GM08714 (cell line): ENCODE measurements around the gene OR4F15.
"Not testable (repeated sequence)": the region's sequence is repeated elsewhere in the genome, so short reads cannot be mapped to it uniquely, and the experiment has no call there.

Source experiments
- H3K4me3 ChIP-seq: fragments of 200-500 bp; sonication (Bioruptor generic); 2 replicates; pipeline ENCODE4 v1.5.1; 2014; ENCODE audit warnings: mild to moderate bottlenecking, low read length, inconsistent platforms
- ZNF274 ChIP-seq: IDR thresholded peaks from 2 replicates; pipeline ENCODE4 v1.6.1; 2012; ENCODE audit warnings: mild to moderate bottlenecking, low read depth, low read length

The OR4F15 gene, protein sequence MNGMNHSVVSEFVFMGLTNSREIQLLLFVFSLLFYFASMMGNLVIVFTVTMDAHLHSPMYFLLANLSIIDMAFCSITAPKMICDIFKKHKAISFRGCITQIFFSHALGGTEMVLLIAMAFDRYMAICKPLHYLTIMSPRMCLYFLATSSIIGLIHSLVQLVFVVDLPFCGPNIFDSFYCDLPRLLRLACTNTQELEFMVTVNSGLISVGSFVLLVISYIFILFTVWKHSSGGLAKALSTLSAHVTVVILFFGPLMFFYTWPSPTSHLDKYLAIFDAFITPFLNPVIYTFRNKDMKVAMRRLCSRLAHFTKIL

DNA sequence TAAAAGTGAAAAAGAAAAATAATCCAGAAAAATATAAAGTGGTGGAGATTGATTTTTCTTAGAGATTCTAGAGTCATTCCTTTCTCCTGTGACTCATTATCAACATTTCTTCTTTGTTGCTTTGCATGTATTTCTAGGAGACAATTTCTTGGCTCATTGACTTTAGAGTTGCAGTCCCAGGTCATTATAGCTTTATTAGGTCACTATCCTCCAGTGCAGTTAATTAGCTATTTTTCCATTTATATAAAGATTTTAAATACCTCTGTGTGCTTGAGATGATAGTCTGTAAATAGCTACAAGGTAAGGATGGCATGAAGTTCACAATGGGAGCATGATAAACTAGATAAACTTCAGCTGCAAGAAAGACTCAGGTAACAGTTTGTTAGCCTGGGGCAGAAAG is at the start of gene OR4F15:
OR4F15 (plus strand) TSS at position 301 of the 400 bp plus-strand sequence. CDS start 5,985 bp downstream, outside the sequence.
- TF ChIP-seq ZNF274 = no peak

DNA sequence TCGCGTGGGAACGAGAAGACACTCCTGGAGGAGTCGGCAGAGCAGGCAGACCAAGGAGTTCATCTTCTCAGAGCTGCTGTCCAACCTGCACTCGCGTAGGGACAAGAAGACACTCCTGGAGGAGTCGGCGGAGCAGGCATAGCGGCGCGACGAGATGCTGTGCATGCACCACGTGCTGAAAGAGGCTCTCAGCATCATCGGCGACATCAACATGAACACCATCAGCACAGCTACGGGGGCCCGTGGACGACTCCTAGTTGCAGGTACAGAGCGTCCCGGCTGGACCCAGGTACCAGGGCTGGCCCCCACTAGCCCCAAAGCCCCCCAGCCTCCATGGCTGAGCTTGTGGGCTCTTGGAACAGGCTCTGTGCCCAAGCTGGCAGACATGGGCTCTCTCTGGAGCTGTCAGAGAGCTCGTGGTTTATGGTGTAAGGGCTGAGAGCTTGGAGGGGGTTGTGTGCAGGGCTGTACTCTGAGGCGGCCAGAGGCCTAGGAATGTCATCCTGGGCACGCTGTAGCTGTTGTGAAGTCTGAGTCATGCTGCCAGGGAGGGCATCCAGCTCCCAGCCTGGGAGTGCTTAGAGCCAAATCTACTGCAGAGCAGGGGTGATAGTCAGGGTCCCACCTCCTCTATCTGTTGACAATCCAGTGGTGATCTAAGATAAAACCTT is 47.2 kb upstream of the OR4F15 start:
- H3K4me3 ChIP-seq = not testable (repeated sequence)

More for the DNA sequence above, at the start of gene OR4F15:
- H3K4me3 ChIP-seq = no peak within 1 kb of the TSS

DNA sequence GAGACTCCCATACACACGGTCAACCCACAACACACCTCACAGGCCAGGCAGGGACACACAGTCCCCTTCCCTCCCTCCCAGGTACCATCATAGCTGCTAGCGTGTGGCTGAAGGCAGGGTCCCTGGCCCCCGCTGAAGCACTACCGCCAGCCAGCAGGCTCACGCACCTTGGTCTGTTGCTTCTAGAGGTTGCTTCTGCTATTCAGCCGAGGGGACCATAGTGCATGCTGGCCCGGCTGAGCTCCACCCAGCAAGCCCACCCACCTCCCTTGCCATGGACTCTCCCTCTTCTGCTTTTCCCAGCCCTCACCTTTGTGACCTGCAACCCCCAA is 46.7 kb upstream of the OR4F15 start:
- H3K4me3 ChIP-seq = not testable (repeated sequence)

DNA sequence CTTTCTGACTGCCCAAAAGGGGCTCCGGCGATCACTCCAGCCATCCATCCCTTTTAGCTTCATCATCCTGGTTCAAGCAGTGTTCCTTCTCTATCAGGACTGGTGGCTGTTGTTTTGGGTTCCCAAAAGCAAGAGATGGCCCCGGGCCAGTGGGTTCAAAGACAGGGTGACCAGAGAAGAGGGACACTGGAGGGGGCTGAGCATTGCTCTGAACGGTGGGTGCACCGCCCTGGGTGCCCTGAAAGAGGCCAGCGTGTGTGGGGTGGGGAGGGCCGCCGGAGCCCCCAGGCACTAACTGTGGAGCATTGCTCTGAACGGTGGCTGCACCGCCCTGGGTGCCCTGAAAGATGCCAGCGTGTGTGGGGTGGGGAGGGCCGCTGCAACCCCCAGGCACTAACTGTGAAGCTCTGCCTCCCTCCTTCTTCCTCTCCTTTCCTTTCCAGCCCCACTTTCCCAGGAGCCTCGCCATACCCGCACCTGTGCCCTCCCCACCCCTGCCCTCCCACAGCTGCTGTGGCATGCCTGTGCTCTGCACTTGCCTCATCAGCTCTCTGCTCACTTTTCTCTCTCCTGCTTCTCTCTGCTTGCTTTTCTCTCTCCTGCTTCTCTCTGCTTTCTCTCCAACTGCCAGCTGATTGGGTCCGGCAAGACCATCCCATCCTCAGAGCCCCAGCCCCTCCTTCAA is 46.1 kb upstream of the OR4F15 start:
- no peak for TF ChIP-seq ZNF274
- H3K4me3 ChIP-seq = no peak overlapping the region

DNA sequence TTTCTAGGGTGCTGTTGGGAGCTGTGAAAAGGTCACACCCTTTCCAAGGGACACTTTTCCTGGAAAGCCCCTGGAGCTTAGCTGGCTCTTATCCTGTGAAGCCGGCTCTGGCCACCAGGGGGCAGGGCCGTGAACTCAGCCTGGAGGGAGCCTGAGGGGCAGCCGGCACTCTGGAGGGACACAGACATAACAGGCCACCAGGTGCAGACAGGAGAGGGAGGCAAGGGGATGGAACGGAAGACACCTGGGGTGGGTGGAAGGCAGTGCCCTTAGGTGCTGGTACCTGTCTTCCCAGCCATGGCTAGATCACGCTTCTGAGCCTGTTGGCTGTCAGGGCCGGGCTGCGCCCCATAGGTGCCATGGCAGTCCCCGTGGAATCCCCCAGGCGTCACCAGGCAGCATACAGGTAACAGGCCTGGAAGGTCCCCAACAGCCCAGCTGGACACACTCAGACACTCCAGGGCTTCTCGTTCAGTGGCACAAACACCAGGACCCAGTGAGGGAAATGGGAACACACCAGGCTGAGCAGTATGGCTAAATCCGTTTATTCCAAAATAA is 44.8 kb upstream of the OR4F15 start:
- not testable (repeated sequence) for H3K4me3 ChIP-seq

DNA sequence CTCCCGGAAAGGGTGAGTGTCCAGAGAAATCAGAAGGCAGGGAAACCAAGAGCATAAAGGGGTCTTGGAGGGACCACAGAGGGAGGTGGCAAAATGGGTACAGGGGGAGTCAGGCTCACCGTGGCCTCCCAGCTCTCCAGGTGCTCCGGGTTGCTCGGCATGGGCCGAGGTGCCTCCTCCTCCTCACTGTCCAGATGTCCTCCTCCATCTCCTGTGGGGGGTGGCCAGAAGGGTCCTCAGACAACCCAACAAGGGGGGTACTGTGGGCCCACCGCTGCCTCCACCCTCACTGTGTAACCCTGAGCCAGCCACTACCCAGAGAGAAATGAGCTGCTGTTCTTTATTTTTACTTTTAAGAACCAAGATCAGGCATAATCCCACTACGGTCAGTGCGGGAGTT is 39.1 kb upstream of the OR4F15 start:
- no peak overlapping the region for H3K4me3 ChIP-seq
- TF ChIP-seq ZNF274 = no peak

DNA sequence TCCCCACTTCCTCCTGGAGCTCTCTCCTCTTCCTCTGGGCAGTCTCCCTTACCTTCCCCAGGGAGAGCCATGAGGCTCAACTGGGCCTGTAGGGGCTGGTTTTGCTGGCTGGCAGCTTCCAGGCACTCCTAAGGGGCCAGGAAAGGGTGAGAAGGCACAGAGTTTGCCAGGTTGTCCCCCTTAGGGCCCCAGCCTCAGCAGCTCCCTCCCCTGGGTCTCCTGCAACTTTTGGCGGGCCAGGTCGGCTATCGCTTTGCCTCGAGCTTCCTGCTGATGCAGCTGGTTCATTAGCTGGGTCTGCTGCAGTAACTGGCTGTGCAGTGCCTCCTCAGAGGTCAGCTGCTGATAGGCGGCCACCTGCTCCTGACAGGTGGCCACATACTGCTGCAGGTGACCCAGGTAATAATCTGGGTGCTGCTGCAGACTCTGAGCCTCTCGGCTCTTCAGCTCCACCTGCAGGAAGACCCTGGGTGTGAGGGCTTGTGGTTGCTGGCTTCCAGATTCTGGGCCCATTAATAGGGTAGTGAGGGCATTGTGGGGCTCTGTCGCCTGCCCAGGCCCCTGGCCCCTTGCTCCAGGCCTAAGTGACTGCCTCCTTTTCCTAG is 38.4 kb upstream of the OR4F15 start:
- no peak overlapping the region for H3K4me3 ChIP-seq
- TF ChIP-seq ZNF274 = no peak

DNA sequence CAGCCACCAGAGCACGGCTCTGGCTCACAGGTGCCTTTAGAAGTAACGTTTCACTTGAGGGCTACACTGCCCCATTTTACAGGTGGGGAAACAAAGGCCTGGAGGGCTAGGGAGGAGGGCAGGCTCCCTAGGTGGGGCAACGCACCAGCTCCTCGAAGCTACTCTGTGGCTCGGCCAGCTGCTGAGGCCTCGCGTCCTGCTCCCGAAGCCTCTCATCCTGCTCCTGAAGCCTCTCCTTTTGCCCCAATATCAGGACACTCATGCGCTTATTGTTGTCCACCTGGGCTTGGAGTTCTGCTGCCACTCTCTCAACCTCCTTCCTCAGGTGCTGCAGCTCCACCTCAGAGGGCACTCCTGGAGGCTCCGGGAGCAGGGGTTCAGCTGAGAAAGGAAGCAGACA is 36.9 kb upstream of the OR4F15 start:
- H3K4me3 ChIP-seq = no peak overlapping the region
- no peak for TF ChIP-seq ZNF274

DNA sequence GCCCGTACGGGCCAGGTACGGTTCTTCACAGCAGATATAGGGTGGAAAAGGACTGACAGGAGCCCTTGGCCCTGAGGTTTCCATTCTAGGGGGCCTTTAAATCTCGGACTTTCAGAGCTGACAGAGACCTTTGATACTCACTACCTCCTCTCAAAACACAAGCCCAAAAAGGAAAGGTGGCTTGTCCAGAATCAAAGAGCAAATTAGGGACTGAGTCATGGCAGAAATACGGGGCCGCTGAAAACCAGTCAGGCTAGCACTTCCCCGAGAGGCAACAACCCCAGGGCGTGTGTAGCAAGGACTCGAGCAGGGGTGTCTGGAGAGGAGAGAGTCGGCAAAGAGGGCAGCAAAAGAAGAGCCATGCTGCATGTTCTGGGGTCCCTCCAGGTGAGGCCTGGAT is 33.4 kb upstream of the OR4F15 start:
- H3K4me3 ChIP-seq = not testable (repeated sequence)

DNA sequence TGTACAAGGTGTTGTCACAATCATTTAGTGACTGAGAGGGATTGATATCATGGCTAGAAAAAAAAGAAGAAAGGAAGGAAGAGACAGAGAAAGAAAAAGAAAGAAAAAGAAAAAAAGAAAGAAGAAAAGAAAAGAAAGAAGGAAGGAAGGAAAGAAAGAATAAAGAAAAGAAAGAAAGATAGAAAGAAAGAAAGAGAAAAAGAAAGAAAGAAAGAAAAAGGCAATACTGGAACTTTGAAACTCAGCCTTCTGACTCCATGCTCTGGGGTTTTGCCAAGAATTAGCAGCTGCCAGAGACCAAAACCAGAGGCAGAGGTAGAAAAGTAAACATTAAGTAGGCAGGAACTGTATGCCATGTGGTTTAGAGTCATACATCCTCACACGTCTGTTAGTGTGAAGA is 31.8 kb upstream of the OR4F15 start:
- not testable (repeated sequence) for H3K4me3 ChIP-seq

DNA sequence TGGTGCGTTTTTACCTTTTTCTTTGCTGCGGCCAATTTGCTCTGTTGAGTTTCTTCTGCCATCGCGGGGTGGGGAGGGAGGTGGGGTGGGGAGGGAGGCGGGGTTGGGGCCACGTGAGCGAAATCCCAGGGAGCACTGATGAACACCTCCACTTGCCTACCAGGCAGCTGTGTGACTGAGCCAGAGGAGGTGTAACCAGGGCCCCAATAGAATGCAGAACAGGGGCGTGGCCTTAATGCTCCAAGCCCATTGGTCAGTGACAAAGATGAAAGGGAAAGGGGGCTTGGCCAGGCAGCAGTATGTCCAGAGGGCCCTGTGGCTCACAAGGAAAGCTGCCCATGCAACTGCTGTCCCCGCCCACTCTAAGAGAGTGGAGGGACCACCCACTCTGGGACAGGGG is 30.1 kb upstream of the OR4F15 start:
- no peak overlapping the region for H3K4me3 ChIP-seq
- TF ChIP-seq ZNF274 = no peak

DNA sequence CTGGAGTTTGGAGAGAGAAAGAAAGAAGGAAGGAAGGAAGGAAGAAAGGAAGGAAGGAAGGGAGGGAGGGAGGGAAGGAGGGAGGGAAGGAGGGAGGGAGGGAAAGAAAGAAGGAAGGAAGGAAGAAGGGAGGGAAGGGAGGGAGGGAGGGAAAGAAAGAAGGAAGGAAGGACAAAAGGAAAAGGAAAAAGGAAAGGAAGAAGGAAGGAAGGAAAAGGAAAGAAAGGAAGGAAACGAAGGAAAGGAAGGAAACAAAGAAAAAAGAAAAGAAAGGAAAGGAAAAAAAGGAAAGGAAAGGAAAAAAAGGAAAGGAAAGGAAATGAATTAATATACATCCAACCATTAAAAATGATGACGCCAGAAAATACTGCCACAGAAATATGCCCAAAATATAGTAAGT is 27.4 kb upstream of the OR4F15 start:
- TF ChIP-seq ZNF274 = no peak

DNA sequence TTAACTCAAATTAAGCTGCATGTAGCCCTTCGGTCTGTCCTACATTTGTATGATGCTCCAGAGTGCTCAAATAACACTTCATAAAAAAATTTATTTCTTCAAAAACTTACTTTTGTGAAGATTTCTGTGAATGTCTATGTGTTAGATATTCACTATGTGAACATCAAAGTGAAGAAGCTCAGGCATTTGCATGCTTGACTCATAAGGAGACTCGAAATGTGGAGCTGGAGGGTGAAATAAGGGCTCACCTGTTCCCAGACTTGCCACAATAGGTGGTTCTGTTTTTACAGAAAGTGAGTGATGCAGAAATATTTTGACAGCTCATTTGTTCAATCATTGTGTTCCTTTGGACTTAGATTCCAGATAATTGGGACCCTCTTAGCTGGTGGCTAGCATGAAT is 25.6 kb upstream of the OR4F15 start:
- H3K4me3 ChIP-seq = not testable (repeated sequence)

More for the DNA sequence above, 27.4 kb upstream of the OR4F15 start:
- H3K4me3 ChIP-seq = no peak overlapping the region

DNA sequence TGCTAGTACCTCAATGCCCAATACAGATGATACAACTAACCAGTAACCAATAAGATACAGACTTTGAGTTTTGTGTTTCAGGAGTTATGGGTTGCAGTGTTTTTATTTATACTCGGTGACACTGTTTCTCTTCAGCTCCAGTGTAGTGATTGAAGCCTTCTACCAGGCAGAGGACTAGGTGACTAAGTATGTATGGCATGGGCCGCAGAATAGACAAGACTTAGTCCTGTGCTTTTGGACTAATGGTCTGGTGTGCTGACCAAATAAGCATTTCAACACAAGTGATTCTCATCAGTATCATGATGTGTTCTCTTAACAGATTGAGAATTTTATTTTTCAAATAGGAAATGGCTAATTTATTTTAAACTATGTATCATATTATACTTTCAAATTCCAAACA is 24.0 kb upstream of the OR4F15 start:
- not testable (repeated sequence) for H3K4me3 ChIP-seq

DNA sequence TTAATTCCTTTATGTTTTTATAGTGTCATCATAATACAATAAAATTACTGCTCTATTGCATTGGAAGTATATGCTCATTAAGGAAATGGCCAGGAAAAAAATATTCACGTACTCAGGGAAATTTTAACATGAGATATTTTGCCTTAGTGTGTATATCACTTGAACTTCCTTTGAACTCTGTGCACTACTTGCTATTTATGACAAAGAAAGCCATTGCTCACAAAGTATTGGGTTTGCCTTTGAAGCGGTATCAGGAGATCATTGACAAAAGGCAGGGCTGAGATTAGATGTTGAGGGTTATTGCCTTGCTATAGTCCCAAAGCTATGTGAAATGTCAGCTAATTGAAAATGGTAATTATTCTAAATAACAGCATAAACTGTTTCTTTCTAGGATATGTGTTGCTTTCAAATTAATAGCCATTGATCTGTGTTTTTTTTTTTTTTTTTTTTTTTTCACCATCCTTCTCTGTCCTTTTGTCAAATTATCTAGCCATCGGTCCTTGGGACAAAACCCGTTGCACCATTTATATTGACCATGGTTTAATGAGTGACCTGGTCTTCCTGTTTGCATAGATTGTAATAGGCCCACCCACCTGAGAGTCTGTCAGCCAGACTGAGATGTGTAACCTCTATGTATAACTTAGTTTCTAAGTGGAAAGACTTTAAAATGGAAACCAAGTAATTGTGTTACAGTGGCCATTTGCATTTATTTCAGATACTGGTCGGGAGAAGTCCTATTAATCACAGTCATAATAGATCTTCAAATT is 23.3 kb upstream of the OR4F15 start:
- H3K4me3 ChIP-seq = not testable (repeated sequence)

DNA sequence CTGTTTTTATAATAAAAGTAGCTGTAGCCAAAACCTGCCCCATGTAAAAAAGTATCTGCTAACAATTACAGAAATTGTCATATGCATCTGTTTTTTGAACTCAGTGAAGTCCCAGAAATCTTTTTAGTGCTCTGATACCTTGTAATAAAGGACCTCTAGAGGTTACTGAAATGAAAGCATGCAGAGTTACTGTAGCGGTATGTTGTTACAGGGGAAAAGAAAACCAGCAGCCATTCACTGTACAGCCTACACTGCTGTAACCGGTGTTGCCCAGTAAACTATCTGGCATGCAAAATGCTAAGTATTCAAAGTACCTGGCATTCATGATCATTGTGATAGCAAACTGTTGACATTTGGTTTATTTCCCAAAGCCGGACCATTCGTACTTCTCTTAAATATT is 21.3 kb upstream of the OR4F15 start:
- H3K4me3 ChIP-seq = not testable (repeated sequence)

DNA sequence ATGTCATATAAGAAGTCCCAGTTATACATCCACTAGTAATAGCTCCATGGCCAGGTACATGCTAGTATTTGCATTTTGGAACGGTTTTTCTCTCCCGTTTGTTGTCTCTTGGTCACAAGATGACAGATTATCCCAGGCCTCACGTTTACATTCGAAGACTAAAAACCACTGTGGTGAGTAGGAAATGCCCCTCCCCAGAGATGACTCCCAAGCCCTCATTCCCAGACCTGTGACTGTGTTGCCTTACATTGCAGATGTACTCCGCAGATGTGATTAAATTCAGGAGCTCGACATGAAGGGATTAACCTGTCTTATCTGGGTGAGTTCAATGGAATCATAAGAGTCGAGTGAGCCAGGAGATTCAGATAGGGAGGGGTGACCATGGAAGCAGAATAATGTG is 18.0 kb upstream of the OR4F15 start:
- H3K4me3 ChIP-seq = not testable (repeated sequence)
